Ectodermal cell (in vitro differentiated cells): ENCODE results near the gene FOXRED2.

ENCODE experiments used
- H3K27ac ChIP-seq: 2 replicates; pipeline ENCODE4 v1.7.0; 2013; ENCODE audit warnings: mild to moderate bottlenecking, low read depth, low read length; ENCODE audit not compliant: insufficient read depth, poor library complexity, severe bottlenecking
- H3K27me3 ChIP-seq: 2 replicates; pipeline ENCODE4 v1.7.0; 2013; ENCODE audit warnings: mild to moderate bottlenecking, low read length; ENCODE audit not compliant: insufficient read depth, control insufficient read depth, poor library complexity, severe bottlenecking
- H3K36me3 ChIP-seq: one replicate; pipeline ENCODE4 v1.7.0; 2013; ENCODE audit warnings: low read length; ENCODE audit not compliant: control insufficient read depth, insufficient read depth
- H3K4me1 ChIP-seq: one replicate; pipeline ENCODE4 v1.7.0; 2013; ENCODE audit warnings: low read length; ENCODE audit not compliant: control insufficient read depth, insufficient read depth
- H3K4me3 ChIP-seq: 2 replicates; pipeline ENCODE4 v1.7.0; 2013; ENCODE audit warnings: low read depth, low read length, control low read depth; ENCODE audit not compliant: insufficient read depth
- H3K9me3 ChIP-seq: 2 replicates; pipeline ENCODE4 v1.7.0; 2013; ENCODE audit warnings: mild to moderate bottlenecking, low read length, moderate library complexity; ENCODE audit not compliant: control insufficient read depth
- WGBS, 2 experiments: methylation state at CpG; one replicate each; pipeline ENCODE4 v1.1.7; 2013; ENCODE audit warnings: missing lambda C conversion rate in 2 of 2; 5-methylcytosine and 5-hydroxymethylcytosine counted together

The FOXRED2 gene

DNA sequence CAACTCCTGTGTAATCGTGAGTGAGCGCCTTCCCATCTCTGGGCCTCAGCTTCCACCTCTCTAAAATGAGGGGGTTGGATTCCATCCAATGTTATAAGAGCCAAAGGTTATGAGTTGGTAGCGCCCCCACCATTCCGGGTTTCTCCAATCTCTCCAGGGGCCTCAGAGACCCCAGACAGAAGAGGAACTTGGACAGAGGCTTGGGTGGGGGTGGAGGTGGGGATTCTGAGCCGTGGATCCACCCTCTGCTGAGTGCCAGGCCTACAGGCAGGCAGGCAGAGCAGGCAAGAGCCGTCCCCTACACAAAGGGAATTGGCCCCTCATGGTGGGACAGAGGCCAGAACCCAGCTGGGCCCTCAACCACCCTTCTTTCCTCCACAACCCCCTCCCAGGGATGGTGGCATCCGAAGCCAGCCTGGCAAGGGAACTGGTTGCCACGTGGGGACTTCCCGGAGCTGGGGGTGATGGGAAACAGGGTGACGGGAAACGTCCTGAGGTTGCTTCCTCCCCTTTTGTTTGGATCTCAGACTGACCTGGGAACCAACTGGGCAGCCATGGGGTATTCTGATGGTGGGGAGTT lies 57.2 kb downstream of the FOXRED2 start:
- no peaks in the 10 kb centered on the region for H3K9me3 ChIP-seq
- H3K27me3 ChIP-seq: no peaks in the 10 kb centered on the region
- 86 to 88% methylated on average over 11 of the region's 11 CpGs for WGBS, 2 experiments
- H3K27ac ChIP-seq: no peak overlapping the region
- no peak overlapping the region for H3K4me3 ChIP-seq
- no peaks in the 10 kb centered on the region for H3K36me3 ChIP-seq
- H3K4me1 ChIP-seq: peaks cover 3% of the 10 kb centered on the region

DNA sequence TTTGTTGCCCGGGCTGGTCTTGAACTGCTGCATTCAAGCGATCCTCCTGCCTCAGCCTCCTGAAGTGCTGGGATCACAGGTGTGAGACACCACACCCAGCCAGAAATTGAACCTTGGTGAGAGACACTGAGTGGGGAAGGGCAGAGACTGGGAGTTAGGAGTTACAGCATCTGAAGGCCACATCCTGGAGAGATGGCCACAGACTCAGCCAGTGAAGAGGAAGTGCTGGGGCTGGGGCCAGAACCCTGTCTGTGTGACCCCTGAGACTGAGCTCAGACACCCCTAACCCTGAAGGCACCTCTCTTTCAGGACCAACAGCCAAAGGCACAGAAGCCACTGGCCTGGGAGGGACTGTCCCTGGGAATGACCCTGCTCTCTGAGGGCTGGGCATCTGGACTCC lies 59.2 kb downstream of the FOXRED2 start:
- no peak overlapping the region for H3K27ac ChIP-seq
- H3K27me3 ChIP-seq: no peaks in the 10 kb centered on the region
- 91 to 97% methylated on average over 2 of the region's 2 CpGs for WGBS, 2 experiments
- no peaks in the 10 kb centered on the region for H3K9me3 ChIP-seq
- no peaks in the 10 kb centered on the region for H3K36me3 ChIP-seq
- H3K4me1 ChIP-seq: peaks cover 3% of the 10 kb centered on the region
- H3K4me3 ChIP-seq: no peak overlapping the region

DNA sequence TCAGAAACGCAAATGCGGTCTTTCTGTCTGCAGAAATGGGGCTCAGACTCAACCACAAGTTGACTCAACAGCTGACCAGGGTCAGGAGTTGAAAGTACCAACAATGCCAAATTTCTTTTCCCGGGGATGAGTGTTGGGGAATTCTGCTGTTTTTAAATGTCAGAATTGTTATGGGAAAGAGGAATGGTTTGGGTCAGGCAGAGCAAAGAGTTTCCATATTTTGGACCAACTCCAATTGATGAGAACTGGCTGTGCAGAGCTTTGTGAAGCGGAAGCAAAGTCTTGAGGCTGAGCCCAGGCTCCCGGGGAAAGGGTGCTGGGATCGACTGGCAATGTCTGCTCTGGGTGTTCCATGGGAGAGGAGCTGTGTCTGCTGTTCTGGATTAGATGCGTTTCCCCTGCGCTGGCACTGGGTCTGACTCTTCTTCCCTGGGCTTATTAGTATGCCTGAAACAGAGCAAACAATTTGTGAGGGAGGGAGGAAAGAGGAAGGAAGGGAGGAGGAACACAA lies 61.6 kb downstream of the FOXRED2 start:
- WGBS, 2 experiments: 91 to 92% methylated on average over 8 of the region's 8 CpGs
- Histone ChIP-seq H3K4me1 (peaks cover 3% of the 10 kb centered on the region), H3K9me3 (no peaks in the 10 kb centered on the region), H3K36me3 (no peaks in the 10 kb centered on the region), H3K4me3 (no peak overlapping the region), H3K27me3 (no peaks in the 10 kb centered on the region), H3K27ac (no peak overlapping the region)

DNA sequence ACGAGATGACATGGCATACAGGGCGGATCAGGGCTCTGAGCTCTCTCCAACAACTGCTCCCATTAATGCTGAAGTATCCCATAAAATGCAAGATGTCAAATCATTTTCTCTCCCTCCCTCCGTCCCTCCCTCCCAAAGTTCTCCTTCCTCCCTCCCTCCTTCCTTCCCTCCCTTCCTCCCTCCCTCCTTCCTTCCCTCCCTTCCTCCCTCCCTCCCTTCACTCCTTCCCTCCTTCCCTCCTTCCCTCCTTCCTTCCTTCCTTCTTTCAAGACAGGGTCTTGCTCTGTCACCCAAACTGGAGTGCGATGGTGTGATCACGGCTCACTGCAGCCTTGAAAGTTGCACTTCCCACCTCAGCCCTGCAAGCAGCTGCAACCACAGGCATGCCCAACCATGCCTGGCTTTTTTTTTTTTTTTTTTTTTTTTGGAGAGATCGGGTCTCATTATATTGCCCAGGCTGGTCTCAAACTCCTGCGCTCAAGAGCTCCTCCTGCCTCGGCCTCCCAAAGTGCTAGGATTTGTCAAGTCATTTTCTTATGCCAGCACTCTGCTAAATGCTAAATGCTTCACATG lies 63.6 kb downstream of the FOXRED2 start:
- H3K36me3 ChIP-seq: no peaks in the 10 kb centered on the region
- no peaks in the 10 kb centered on the region for H3K4me1 ChIP-seq
- no peaks in the 10 kb centered on the region for H3K27me3 ChIP-seq
- H3K4me3 ChIP-seq: no peak overlapping the region
- H3K27ac ChIP-seq: no peak overlapping the region
- no peaks in the 10 kb centered on the region for H3K9me3 ChIP-seq
- 72 to 76% methylated on average over 8 of the region's 8 CpGs for WGBS, 2 experiments

DNA sequence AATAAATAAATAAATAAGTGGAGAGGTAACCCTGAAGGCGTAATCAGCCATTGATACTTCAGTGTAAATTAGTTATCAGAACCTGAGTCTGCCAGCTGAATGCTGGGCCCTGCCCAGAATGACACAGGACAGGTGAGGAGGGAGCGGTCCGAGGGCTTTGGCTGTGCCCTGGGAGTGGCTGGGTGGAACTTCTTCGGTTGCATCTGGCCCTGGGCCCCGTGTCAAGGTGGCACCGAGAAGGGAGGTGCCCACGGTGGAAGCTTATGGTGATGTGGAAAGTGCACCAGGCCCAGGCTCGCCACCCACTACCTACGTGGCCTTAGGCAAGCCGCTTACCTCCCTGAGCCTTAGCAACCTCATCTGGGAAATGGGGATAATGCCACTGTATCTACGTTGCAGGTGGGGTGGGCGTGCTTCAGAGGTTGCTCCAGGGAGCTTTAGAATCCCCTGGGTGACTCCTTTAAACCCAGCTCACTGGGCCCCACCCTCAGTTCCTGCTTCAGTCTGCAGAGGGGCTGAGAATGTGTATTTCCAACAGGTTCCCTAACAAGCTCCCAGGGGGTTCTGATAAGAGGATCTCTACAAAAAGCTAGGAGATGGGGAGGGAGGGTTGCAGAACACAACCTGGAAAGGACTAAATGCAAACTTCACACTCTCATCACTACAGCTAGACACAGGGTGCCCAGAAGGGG lies 64.2 kb downstream of the FOXRED2 start:
- WGBS, 2 experiments: 90 to 92% methylated on average over 12 of the region's 12 CpGs
- Histone ChIP-seq H3K4me3 (no peak overlapping the region), H3K9me3 (no peaks in the 10 kb centered on the region), H3K27ac (no peak overlapping the region), H3K4me1 (no peaks in the 10 kb centered on the region), H3K36me3 (no peaks in the 10 kb centered on the region), H3K27me3 (no peaks in the 10 kb centered on the region)

DNA sequence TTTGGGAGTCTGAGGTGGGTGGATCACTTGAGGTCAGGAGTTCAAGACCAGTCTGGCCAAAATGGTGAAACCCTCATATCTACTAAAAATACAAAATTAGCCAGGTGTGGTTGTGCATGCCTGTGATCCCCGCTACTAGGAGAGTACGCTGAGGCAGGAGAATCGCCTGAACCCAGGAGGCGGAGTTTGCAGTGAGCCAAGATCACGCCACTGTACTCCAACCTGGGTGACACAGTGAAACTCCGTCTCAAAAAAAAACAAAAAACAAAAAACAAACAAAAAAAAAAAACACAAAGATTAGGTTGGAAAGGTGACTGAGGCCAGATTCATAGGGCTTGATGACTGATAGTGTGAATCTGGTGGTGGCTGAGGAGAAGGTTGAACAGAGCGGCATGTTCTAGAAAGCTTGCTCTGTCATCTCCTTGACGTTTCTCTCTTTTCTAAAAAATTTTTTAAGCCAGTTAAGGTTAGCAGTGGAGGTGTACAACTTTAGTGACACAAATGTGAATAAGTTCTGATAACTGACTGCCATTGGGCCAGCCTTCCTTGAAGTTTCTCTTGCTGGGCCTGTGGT lies 66.3 kb downstream of the FOXRED2 start:
- no peak overlapping the region for H3K27ac ChIP-seq
- H3K9me3 ChIP-seq: no peaks in the 10 kb centered on the region

DNA sequence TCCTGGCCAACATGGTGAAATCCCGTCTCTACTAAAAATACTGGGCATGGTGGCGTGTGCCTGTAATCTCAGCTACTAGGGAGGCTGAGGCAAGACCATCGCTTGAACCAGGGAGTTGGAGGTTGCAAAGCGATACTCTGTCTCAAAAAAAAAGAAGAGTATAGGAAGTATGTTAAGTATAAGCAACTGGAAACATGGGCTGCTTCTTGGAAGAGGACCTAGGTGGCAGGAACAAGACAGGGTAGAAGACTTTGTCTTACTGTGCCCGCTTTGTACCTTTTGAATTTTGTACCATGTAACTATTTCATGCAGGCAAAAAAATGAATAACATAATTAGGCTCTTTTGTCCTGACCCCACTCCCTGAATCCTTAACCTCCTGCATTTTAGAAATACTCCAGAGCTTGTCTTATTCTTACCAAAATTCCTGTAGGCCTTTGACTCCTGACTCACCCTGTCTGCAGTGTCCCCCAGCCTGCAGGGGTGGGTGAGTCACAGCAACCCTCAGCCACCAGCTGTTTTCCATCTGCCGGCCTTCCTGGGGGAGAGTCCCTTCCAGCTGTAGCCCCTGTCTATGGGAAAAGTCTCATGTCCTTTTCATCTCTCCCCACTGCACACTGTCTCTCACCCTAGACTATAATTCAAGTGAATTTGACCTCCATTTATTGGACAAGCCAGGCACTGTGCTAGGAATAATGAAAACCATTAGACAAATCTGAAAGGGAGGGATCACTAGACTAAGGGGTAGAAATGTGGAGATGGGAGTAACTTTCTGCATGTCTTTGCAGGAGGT lies 67.2 kb downstream of the FOXRED2 start:
- Histone ChIP-seq H3K4me1 (peaks cover 3% of the 10 kb centered on the region), H3K27me3 (no peaks in the 10 kb centered on the region), H3K9me3 (no peaks in the 10 kb centered on the region), H3K36me3 (no peaks in the 10 kb centered on the region), H3K27ac (no peak overlapping the region), H3K4me3 (no peak overlapping the region)
- WGBS, 2 experiments: 85 to 87% methylated on average over 6 of the region's 6 CpGs

More for the DNA sequence above, 66.3 kb downstream of the FOXRED2 start:
- H3K4me3 ChIP-seq: no peak overlapping the region
- no peaks in the 10 kb centered on the region for H3K27me3 ChIP-seq
- H3K4me1 ChIP-seq: peaks cover 3% of the 10 kb centered on the region
- H3K36me3 ChIP-seq: no peaks in the 10 kb centered on the region
- 90 to 94% methylated on average over 8 of the region's 8 CpGs for WGBS, 2 experiments
